Mucosa of descending colon (tissue), 3 donors: ENCODE data around the gene XRCC1. TPM values are rescaled to one million over a fixed set of nuclear protein-coding genes. Genes with fewer than 3 reads are reported as not detected.

Source experiments
- ATAC-seq: fragments of 200-7000 bp; cut with Tn5 transposase; one replicate; pipeline ENCODE4 v1.9.1; 2020; ENCODE audit warnings: mild to moderate bottlenecking, moderate library complexity
- DNase-seq, 3 donors: peaks; one replicate each; pipeline ENCODE4 v3.0.0-alpha.2; 2020
- H3K36me3 ChIP-seq: fragments of 200-600 bp; one replicate; pipeline ENCODE4 v1.8.0; 2021; ENCODE audit warnings: low read depth, mild to moderate bottlenecking
- H3K4me1 ChIP-seq: fragments of 200-600 bp; one replicate; pipeline ENCODE4 v1.8.0; 2021; ENCODE audit warnings: low read depth, mild to moderate bottlenecking
- H3K4me3 ChIP-seq: fragments of 200-600 bp; one replicate; pipeline ENCODE4 v1.8.0; 2021; ENCODE audit warnings: mild to moderate bottlenecking
- H3K9me3 ChIP-seq: fragments of 200-600 bp; one replicate; pipeline ENCODE4 v1.8.0; 2021; ENCODE audit warnings: mild to moderate bottlenecking
- intact Hi-C, 2 donors: fragments of 100-400 bp; cut with DNase I in 1 of 2; cut with micrococcal nuclease in 1 of 2; formaldehyde crosslinking; loops; one replicate each; pipeline versions ENCODE4 v1.11.0 to v1.11.1; 2022; cut with DNase I, micrococcal nuclease
- total RNA-seq, 3 donors: library from RNA; stranded (reverse); fragmentation: NEBNext Ultra II Directional in 2 of 3; extraction: Animal tissue kit (Norgen Biotek cat#: 25700) in 2 of 3; gene quantifications; one replicate each; pipeline versions ENCODE4 v1.2.1 to v1.2.4, GENCODE V29; 2021 to 2023
- TF ChIP-seq, protein P1 (sequence below): fragments of 200-600 bp; IDR thresholded peaks from one replicate; pipeline ENCODE4 v1.8.0; 2022; ENCODE audit warnings: antibody characterized with exemption, mild to moderate bottlenecking
- donor health status: DM: no; HTN: no; CAD: no; lungs with moderate emphysema.
- donor health status: DM: no; HTN: no; CAD: no.
- donor health status: DM: no; HTN: yes; CAD: no.

XRCC1 gene
- total RNA-seq, 3 donors from 2014 or later: 16.4 to 33.4 (median 21.1) TPM

DNA sequence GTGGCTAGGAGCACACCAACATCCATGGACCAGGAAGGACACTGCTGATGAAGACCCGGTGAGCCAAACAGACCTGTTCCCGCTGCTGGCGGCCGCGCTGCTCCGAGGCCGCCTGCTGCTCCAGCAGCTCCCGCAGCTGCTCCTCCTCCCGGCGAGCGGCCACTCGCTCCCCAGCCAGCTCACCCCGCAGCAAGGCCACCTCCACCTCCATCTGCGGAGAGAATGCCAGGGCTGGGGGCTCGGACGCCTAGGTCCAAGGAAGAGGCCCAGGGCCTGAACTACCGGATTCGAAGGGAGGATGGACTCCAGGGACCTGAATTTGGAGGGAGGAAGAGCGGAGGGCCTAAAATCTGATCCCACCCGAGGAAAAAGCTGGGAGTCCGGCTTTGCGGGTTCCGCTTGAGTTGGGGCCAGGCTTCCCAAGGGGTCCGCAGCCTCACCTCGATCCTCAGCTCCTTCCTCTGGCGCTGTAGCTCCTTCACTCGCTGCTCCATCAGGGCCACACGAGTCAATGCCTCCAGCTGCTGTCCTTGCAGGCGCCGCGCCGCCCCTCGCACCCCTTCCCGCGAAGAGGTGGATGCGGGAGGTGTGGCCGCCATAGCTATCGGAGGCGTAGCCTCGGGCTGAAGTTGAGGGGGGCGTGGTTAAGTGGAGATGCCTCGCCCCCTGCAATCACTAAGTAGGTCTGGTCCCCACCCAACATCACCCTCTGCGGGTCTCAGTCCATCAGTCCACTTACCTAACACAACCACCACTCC is 73.5 kb downstream of the XRCC1 start:
- Histone ChIP-seq H3K36me3 (no peaks in the 10 kb centered on the region), H3K4me1 (peaks cover 8% of the 10 kb centered on the region), H3K9me3 (no peaks in the 10 kb centered on the region), H3K4me3 (no peak overlapping the region)
- TF ChIP-seq, protein P1, sequence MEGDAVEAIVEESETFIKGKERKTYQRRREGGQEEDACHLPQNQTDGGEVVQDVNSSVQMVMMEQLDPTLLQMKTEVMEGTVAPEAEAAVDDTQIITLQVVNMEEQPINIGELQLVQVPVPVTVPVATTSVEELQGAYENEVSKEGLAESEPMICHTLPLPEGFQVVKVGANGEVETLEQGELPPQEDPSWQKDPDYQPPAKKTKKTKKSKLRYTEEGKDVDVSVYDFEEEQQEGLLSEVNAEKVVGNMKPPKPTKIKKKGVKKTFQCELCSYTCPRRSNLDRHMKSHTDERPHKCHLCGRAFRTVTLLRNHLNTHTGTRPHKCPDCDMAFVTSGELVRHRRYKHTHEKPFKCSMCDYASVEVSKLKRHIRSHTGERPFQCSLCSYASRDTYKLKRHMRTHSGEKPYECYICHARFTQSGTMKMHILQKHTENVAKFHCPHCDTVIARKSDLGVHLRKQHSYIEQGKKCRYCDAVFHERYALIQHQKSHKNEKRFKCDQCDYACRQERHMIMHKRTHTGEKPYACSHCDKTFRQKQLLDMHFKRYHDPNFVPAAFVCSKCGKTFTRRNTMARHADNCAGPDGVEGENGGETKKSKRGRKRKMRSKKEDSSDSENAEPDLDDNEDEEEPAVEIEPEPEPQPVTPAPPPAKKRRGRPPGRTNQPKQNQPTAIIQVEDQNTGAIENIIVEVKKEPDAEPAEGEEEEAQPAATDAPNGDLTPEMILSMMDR: no peak
- intact Hi-C loops: no loop called here
- no peak for ATAC-seq
- DNase-seq: no peak

DNA sequence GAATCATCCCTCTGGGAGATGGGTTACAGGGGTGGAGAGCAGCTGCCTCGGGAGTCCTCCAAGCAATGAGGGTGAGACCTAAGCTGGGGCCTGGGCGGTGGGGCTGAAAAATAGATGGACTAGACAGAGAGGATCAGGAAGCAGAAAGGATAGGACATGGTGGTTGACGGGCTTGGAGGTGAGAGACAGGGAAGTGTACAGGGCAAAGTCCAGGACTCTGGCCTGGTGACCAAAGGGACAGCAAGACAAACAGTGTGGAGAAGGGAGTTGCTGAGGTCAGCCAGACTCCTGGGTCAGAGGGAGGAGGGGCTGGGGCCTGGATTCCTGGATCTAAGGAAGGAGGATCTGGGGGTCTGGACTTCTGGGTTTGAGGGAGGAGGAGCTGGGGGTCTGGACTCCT is 76.3 kb downstream of the XRCC1 start:
- Histone ChIP-seq H3K9me3 (no peaks in the 10 kb centered on the region), H3K4me1 (peaks cover 6% of the 10 kb centered on the region), H3K4me3 (no peak overlapping the region), H3K36me3 (peaks cover 4% of the 10 kb centered on the region)
- no peak for DNase-seq
- ATAC-seq: peak; percentile 55
- intact Hi-C loops: no loop called here
- TF ChIP-seq, protein P1: no peak

GRCh38 chr19:43498233-43498842 is 77.0 kb downstream of the XRCC1 start:
- peaks cover 6% of the 10 kb centered on the region for H3K4me1 ChIP-seq
- ATAC-seq: no peak
- intact Hi-C loops: no loop called here
- H3K9me3 ChIP-seq: no peaks in the 10 kb centered on the region
- TF ChIP-seq, protein P1: no peak
- H3K4me3 ChIP-seq: no peak overlapping the region
- H3K36me3 ChIP-seq: peaks cover 4% of the 10 kb centered on the region
- no peak for DNase-seq

- intact Hi-C loops: no loop called here
- no peak overlapping the region for H3K4me3 ChIP-seq
- H3K36me3 ChIP-seq: peaks cover 4% of the 10 kb centered on the region
- no peaks in the 10 kb centered on the region for H3K9me3 ChIP-seq
- ATAC-seq: no peak
- peaks cover 4% of the 10 kb centered on the region for H3K4me1 ChIP-seq
- TF ChIP-seq, protein P1: no peak
- DNase-seq: no peak
Measured at GRCh38 chr19:43496960-43497359, 78.4 kb downstream of the XRCC1 start.

- TF ChIP-seq, protein P1: no peak
- no peaks in the 10 kb centered on the region for H3K9me3 ChIP-seq
- H3K36me3 ChIP-seq: peaks cover 4% of the 10 kb centered on the region
- no peak for DNase-seq
- H3K4me1 ChIP-seq: peaks cover 4% of the 10 kb centered on the region
- no peak for ATAC-seq
- intact Hi-C loops: no loop called here
- no peak overlapping the region for H3K4me3 ChIP-seq
Measured at GRCh38 chr19:43495082-43495481, 80.2 kb downstream of the XRCC1 start.

Other genes with a start within 250 kb of the XRCC1 start
- gene CD177, start 221.8 kb downstream of the XRCC1 start, total RNA-seq: 100 to 1,000 TPM; 202 to 349 (median 232) TPM
- under 1 TPM in 1 of 3 donors, not detected in 2; 0.35 TPM for gene TEX101, start 160.6 kb downstream of the XRCC1 start, total RNA-seq
- 1 to 10 TPM in 1 of 3 donors, under 1 TPM in 2; 0.23 to 1.5 (median 0.46) TPM for gene LYPD3, start 109.9 kb downstream of the XRCC1 start, total RNA-seq
- 10 to 100 TPM; 13.2 to 22.4 (median 21.3) TPM for gene PHLDB3, start 70.8 kb downstream of the XRCC1 start, total RNA-seq
- gene ETHE1, start 48.3 kb downstream of the XRCC1 start, total RNA-seq: 100 to 1,000 TPM; 235 to 713 (median 450) TPM
- gene ZNF575, start 42.3 kb downstream of the XRCC1 start, total RNA-seq: 10 to 100 TPM in 1 of 3 donors, 1 to 10 TPM in 2; 9.1 to 18.2 (median 9.6) TPM
- 1 to 10 TPM in 2 of 3 donors, under 1 TPM in 1; 0.61 to 7.4 (median 2.0) TPM for gene PINLYP, start 274 bp upstream of the XRCC1 start, total RNA-seq
- gene IRGQ, start 20.6 kb upstream of the XRCC1 start, total RNA-seq: 10 to 100 TPM; 18.9 to 29.4 (median 21.9) TPM
- gene ZNF576, start 21.1 kb upstream of the XRCC1 start, total RNA-seq: 10 to 100 TPM; 15.4 to 18.9 (median 16.3) TPM
- under 1 TPM; 0.14 to 0.63 (median 0.41) TPM for gene SRRM5, start 36.6 kb upstream of the XRCC1 start, total RNA-seq
- gene ZNF428, start 44.1 kb upstream of the XRCC1 start, total RNA-seq: 10 to 100 TPM; 13.6 to 40.2 (median 19.4) TPM
- gene CADM4, start 64.3 kb upstream of the XRCC1 start, total RNA-seq: 10 to 100 TPM in 1 of 3 donors, 1 to 10 TPM in 2; 1.2 to 26.2 (median 3.4) TPM
- gene PLAUR, start 94.6 kb upstream of the XRCC1 start, total RNA-seq: 100 to 1,000 TPM in 1 of 3 donors, 10 to 100 TPM in 2; 62.0 to 100 (median 75.1) TPM
- gene IRGC, start 140.5 kb upstream of the XRCC1 start, total RNA-seq: not detected
- 10 to 100 TPM; 32.2 to 41.4 (median 34.7) TPM for gene SMG9, start 179.4 kb upstream of the XRCC1 start, total RNA-seq
- 10 to 100 TPM; 14.9 to 36.2 (median 36.1) TPM for gene KCNN4, start 205.4 kb upstream of the XRCC1 start, total RNA-seq
- 1 to 10 TPM in 2 of 3 donors, under 1 TPM in 1; 0.61 to 4.8 (median 3.9) TPM for gene LYPD5, start 226.9 kb upstream of the XRCC1 start, total RNA-seq